Measurements from ENCODE around the gene CCL3.
"Not testable (repeated sequence)": the region's sequence is repeated elsewhere in the genome, so short reads cannot be mapped to it uniquely, and the experiment has no call there.

Gene CCL3

GRCh38 chr17:36088670-36089338 is 1.1 kb downstream of the CCL3 start:
- no peaks in the 10 kb centered on the region for H3K36me3 Mint-ChIP-seq (ENCODE audit: low read depth)
- H3K27me3 Mint-ChIP-seq (ENCODE audit: low read depth, poor library complexity), result peaks cover 22% of the 10 kb centered on the region
- DNase-seq, result no peak
- no peaks in the 10 kb centered on the region for H3K4me1 Mint-ChIP-seq
- no peak overlapping the region for H3K4me3 Mint-ChIP-seq
- TF ChIP-seq CTCF (IDR thresholded peaks at IDR 0.05), result no peak
- H3K9me3 Mint-ChIP-seq, result no peaks in the 10 kb centered on the region
- no peak overlapping the region for H3K27ac Mint-ChIP-seq

GRCh38 chr17:36087897-36088572 is 1.9 kb downstream of the CCL3 start:
- not testable (repeated sequence) for H3K36me3 Mint-ChIP-seq (ENCODE audit: low read depth); H3K9me3 Mint-ChIP-seq; DNase-seq; H3K27ac Mint-ChIP-seq; H3K4me3 Mint-ChIP-seq; H3K4me1 Mint-ChIP-seq
- H3K27me3 Mint-ChIP-seq (ENCODE audit: low read depth, poor library complexity), result peaks cover 20% of the 10 kb centered on the region

GRCh38 chr17:36087471-36087870 is 2.5 kb downstream of the CCL3 start:
- H3K9me3 Mint-ChIP-seq; H3K36me3 Mint-ChIP-seq (ENCODE audit: low read depth); H3K27ac Mint-ChIP-seq; H3K4me3 Mint-ChIP-seq; DNase-seq; H3K4me1 Mint-ChIP-seq: not testable (repeated sequence)
- peaks cover 23% of the 10 kb centered on the region for H3K27me3 Mint-ChIP-seq (ENCODE audit: low read depth, poor library complexity)

- TF ChIP-seq CTCF (IDR thresholded peaks at IDR 0.05), result no peak
- Mint-ChIP-seq H3K36me3 (ENCODE audit: low read depth) (no peaks in the 10 kb centered on the region), H3K9me3 (no peaks in the 10 kb centered on the region), H3K27ac (no peak overlapping the region), H3K27me3 (ENCODE audit: low read depth, poor library complexity) (peaks cover 22% of the 10 kb centered on the region), H3K4me1 (peaks cover 4% of the 10 kb centered on the region), H3K4me3 (no peak overlapping the region)
- DNase-seq, result no peak
Observed at GRCh38 chr17:36086791-36087190, 3.2 kb downstream of the CCL3 start.

- H3K27ac Mint-ChIP-seq, result no peak overlapping the region
- no peaks in the 10 kb centered on the region for H3K9me3 Mint-ChIP-seq
- no peak for DNase-seq
- H3K27me3 Mint-ChIP-seq (ENCODE audit: low read depth, poor library complexity), result peaks cover 20% of the 10 kb centered on the region
- no peaks in the 10 kb centered on the region for H3K36me3 Mint-ChIP-seq (ENCODE audit: low read depth)
- no peak overlapping the region for H3K4me3 Mint-ChIP-seq
- no peak for TF ChIP-seq CTCF (IDR thresholded peaks at IDR 0.05)
- H3K4me1 Mint-ChIP-seq, result peaks cover 4% of the 10 kb centered on the region
Observed at GRCh38 chr17:36085765-36086164, 4.2 kb downstream of the CCL3 start.

GRCh38 chr17:36083691-36084090 is 6.3 kb downstream of the CCL3 start:
- H3K4me3 Mint-ChIP-seq; DNase-seq; H3K4me1 Mint-ChIP-seq; H3K27ac Mint-ChIP-seq; H3K36me3 Mint-ChIP-seq (ENCODE audit: low read depth); H3K9me3 Mint-ChIP-seq: not testable (repeated sequence)
- peaks cover 21% of the 10 kb centered on the region for H3K27me3 Mint-ChIP-seq (ENCODE audit: low read depth, poor library complexity)

- not testable (repeated sequence) for DNase-seq, H3K27ac Mint-ChIP-seq
Observed at GRCh38 chr17:36082482-36083120, 7.3 kb downstream of the CCL3 start.

GRCh38 chr17:36081681-36082471 is 8.1 kb downstream of the CCL3 start:
- H3K27ac Mint-ChIP-seq; H3K4me3 Mint-ChIP-seq; DNase-seq; H3K9me3 Mint-ChIP-seq; H3K36me3 Mint-ChIP-seq (ENCODE audit: low read depth); H3K4me1 Mint-ChIP-seq: not testable (repeated sequence)
- peaks cover 30% of the 10 kb centered on the region for H3K27me3 Mint-ChIP-seq (ENCODE audit: low read depth, poor library complexity)

More at GRCh38 chr17:36082482-36083120, 7.3 kb downstream of the CCL3 start:
- peaks cover 27% of the 10 kb centered on the region for H3K27me3 Mint-ChIP-seq (ENCODE audit: low read depth, poor library complexity)
- not testable (repeated sequence) for H3K36me3 Mint-ChIP-seq (ENCODE audit: low read depth); H3K4me3 Mint-ChIP-seq; H3K9me3 Mint-ChIP-seq; H3K4me1 Mint-ChIP-seq
